OCI-LY1 (cell line): ENCODE measurements around the gene FMN1.

Source experiments
- EZH2 ChIP-seq: fragments of 200-600 bp; sonication (generic), shearing (Covaris generic); IDR thresholded peaks from 2 replicates; pipeline ENCODE4 v1.8.0; 2017; ENCODE audit warnings: borderline replicate concordance, mixed run types, mild to moderate bottlenecking, antibody characterized with exemption, low read length, moderate library complexity, mixed read lengths
- TF ChIP-seq, protein P1 (sequence below): fragments of 200-600 bp; sonication (generic), shearing (Covaris generic); IDR thresholded peaks from 2 replicates; pipeline ENCODE4 v1.5.1; 2017; ENCODE audit warnings: mild to moderate bottlenecking, antibody characterized with exemption, low read length, moderate library complexity, mixed read lengths

- TF ChIP-seq, protein P1, sequence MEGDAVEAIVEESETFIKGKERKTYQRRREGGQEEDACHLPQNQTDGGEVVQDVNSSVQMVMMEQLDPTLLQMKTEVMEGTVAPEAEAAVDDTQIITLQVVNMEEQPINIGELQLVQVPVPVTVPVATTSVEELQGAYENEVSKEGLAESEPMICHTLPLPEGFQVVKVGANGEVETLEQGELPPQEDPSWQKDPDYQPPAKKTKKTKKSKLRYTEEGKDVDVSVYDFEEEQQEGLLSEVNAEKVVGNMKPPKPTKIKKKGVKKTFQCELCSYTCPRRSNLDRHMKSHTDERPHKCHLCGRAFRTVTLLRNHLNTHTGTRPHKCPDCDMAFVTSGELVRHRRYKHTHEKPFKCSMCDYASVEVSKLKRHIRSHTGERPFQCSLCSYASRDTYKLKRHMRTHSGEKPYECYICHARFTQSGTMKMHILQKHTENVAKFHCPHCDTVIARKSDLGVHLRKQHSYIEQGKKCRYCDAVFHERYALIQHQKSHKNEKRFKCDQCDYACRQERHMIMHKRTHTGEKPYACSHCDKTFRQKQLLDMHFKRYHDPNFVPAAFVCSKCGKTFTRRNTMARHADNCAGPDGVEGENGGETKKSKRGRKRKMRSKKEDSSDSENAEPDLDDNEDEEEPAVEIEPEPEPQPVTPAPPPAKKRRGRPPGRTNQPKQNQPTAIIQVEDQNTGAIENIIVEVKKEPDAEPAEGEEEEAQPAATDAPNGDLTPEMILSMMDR: no peak
- TF ChIP-seq EZH2: no peak
Observed at GRCh38 chr15:32774022-32774421, 420.5 kb downstream of the FMN1 start.
